NK-92 treated with Interleukin-12 subunit alpha and Interleukin-12 subunit beta, amount 100 ng/mL, for 24 hours (cell line): ENCODE results near the gene EIF5A.
A peak's percentile ranks its signal among the peaks of the same experiment; 100 is the strongest.

Source experiments
- DNase-seq: peaks from one replicate; lab custom pipeline; 2025; lab: John Stamatoyannopoulos, UW

The EIF5A gene

DNA sequence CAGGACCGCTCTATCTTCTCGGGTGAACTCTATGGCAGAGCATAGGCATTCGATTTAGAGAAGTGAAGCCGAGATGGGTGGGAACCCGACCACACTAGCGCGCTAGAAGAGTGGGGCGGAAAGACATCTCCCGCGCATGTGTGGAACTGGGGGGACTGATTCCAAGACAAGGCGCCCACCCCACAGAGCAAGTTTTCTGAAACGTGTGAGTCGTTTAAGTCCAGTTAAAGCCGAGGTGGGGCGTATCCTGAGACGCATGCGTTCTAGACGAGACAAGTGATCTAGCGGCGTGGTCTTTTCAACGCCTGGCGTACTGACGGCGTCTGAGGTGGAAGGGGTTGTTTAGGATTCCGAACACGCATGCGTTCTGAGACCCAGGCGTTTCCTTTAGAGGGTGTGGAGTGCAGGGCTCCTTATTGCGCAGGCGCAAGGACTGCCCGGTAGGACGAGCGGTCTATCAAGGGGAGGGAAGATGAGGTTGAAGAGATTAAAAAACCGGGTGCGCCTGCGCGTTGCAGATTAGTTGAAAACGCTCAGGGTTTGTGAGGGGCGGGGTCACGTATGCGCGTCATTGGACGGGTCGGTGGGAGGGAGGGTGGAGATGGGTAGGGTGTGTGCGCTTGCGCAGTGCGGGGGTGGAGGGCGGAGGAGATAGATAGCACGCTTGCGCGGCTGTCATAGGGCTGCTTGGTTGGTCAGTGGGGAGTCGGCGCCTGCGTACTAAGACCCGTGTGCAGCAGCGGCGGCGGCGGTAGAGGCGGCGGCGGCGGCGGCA, at the start of gene EIF5A:
TSS of gene EIF5A (plus strand) at position 718 of the 775 bp plus-strand sequence. CDS start 2,008 bp downstream, outside the sequence.
- peak; percentile 96 for DNase-seq

DNA sequence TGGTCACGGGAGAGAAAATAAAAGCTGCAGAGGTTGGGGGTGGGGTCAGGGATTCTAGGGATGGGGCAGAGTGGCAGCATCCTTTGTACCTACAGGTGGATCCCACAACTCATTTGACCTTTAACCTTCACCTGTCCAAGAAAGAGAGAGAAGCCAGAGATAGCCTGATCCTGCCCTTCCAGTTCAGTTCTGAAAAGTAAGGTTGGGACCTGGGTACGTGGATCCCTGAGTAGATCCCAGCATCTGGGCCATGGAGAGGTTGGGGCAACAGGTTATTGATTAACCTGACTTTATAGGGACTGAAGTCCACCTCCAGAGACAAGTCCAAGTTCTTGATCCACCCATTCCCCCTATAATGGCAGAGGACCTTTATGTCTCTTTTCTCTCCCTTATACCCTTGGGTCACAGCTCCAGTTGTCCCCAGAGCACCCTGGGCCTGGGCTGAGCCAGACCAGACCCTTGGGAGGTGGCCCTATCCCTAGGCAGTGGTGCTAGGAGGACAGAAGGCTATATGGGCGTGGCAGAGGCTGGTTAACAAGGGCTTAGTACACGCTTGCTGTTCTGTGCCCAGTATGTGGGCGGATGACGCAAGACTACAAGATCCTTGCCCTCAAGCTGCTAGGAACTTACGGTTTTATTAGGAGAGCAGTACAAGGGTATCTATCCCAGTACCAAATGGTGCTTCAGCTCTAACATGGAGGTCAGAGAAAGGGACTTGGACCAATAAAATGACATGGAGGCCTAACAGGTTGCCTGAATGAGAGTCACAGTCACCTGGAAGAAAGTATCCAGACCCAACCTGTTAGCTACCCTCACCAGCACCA, 48.5 kb upstream of the EIF5A start:
- no peak for DNase-seq

DNA sequence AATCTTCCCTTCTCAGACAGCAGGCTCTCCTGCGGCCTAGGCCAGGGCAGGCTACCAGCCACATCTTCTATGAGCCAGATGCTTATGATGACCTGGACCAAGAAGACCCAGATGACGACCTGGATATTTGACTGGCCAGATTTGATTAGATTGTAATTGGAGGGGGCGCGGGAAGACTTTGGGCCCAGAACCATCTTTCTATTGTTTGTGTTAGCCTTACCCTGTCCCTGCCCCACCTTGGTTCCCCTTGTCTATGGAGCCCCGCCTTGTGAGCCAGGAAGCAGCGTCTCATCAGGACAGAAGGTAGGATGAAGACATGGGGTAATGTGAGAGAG, 47.9 kb upstream of the EIF5A start:
- DNase-seq = no peak

DNA sequence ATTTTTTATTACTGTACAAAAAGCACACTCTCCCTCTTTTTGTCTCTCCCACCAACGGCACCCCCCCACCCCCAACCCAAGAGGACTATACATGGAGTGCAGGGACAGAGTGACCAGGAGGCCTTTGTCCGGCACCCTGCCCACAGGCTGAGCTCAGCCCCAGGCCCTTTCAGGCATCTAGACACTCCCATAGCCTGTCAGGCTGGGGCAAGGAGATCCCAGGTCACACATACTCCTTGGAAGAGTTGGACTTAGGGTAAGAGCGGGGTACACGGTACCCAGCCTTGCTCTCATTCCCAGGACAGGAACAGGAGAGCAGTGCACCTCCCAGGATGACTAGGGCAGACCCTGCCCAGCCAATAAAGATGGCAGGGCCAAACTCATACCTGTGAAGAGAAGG, 47.3 kb upstream of the EIF5A start:
- DNase-seq = no peak

DNA sequence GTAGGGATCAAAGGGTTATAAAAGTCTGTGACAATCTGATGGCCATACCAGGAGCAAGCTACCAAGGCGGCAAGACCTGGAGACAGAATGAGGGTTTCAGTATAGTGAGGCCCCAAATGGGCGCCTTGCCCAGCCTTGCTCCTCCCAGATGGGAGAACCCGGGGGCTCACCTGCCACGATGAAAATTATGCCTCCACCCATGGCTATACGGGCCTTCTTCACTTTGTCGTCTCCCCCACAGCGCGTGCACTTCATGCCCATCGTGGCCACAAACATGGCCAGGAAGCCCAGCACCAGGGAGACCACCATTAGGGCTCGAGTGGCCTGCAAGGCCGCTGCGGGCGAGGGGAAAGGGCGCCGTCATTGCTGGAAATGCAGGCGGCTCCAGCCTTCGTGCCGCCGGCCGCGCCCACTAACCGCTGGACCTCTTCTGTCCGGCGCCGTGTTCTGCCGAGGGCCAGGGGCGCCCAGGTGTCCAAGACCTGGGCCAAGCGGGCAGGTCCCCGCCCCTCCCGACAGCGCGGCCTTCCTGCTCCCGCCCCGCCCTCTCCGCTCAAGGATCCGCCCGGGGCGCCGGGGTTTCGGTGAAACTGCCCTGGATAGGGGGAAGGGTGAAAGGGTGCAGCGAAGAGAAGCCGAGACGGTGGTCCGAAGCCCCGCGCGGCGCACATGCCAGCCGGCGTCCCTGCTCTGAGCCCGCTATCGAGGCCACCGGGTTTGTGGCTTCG, 46.6 kb upstream of the EIF5A start:
- no peak for DNase-seq

DNA sequence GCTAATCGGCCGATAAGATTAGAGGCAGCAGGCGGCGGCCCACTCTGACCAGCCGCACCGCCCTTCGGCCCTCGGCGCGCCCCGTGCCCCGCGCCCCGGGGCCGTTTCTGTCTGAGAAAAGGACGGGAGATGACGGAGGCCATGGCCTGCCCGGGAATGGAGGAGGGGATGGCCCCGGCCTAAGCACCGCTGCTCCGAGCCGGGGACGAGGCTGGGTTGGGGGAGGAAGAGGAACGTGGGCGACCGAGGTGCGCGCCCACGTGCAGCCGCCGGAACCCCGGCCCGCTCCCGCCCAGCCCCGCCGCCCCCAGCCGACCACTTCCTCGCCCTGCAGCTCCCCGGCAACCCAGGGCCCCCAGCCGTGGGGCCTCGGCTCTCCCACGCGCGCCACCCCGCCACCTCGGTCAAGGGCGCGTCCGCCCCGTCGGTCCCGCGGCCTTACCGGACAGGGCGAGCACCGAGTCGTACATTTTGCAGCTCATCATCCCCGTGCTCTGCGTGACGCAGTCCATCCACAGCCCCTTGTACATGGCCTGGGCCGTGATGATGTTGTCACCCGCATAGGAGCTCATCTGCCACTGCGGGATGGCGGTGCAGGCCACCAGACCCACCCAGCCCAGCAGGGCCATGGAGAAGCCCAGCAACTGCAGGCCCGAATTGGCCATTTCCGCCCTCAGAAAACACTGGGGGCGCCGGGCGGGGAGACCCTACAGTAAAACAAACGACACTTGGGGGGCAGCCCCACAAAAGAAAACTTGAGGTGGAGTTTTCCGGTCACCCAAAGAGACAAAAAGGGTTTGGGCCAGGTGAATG, 45.8 kb upstream of the EIF5A start:
- no peak for DNase-seq

DNA sequence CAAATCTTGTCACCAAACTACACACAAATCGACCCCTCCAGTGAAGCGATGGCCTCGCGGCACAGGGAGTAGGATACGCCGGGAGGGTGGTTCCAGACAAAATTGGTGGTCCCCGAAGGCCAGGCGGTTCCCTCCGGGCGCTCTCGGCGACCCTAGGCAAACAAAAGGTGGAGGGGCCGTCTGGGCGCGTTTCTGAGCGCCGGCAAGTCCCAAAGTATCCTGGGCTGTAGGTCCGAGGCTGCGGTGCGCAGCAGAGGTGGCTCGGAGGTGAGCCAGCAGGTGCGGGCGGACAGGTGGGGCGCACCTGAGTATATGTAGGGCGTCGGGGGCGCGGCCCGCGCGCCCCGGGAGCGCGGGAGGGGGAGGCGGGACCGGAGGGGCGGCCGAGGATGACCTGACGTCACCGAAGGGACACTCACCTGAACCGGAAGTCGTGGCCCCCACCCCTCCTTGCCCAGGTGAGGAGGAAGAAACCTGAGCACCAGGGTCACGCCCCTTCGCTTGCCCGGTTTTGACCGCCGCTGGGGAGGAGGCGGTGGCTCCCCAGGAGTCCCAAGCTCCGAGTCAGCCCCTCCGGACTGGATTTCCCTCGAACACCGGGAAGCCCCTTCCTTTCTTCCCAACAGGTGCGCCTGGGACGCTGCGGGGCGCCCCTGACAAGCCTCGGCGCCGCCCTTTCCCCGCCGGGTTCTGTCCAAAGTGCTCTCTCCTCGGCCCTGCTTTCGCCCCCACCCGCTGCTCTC, 45.1 kb upstream of the EIF5A start, which contains the start of gene CLDN7:
TSS of gene CLDN7 (minus strand) at position 287 of the 743 bp plus-strand sequence. CDS start 435 bp downstream, outside the sequence.
- DNase-seq = no peak

DNA sequence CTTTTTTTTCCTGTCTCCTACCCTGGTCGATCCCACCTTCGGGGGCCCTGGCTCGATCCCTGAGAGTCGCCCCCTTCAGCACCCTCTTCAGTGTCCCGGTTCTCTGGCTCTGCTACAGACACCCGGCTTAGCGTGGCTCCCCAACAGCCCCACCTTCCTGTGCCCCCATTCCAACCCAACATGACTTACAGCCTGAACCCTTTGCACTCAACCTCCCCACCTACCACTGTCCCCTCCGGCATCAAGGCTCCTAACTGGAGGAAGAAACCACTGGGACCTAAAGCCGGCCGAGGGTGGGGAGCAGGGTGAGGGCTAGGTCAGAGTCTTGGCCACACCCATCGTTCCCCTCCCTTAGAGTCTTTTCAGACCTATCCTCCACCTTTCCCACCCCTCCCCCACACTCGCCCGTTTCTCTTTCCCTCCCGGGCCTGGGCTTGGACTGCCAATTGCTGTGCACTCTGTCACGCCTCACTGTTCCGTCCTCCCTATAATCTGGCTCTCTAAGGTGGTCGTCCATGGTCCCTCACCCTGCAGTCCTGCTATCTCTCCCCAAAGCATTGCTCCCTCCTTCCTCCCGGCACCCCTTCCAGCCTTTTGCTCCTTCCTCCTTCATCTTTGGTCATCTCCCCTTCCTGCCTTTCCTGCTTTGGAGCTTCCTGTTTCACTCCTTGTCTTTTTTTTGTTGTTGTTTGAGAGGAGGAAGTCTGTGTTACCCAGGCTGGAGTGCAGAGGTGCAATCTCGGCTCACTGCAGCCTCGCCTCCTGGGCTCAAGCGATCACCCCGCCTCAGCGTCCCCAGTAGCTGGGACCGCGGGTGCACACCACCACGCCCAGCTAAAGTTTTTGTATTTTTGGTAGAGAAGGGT, 44.3 kb upstream of the EIF5A start:
- no peak for DNase-seq

DNA sequence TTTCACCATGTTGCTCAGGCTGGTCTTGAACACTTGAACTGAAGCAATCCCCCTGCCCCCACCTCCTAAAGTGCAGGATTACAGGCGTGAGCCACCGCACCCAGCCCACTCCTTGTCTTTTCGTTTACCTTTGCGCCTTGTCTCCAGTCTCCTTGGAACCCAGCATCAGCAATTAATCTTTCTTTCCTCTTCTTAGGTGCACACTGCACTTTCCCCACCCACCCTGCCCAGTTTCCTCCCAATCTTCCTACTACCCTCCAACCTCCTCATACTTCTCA, 43.7 kb upstream of the EIF5A start:
- no peak for DNase-seq

DNA sequence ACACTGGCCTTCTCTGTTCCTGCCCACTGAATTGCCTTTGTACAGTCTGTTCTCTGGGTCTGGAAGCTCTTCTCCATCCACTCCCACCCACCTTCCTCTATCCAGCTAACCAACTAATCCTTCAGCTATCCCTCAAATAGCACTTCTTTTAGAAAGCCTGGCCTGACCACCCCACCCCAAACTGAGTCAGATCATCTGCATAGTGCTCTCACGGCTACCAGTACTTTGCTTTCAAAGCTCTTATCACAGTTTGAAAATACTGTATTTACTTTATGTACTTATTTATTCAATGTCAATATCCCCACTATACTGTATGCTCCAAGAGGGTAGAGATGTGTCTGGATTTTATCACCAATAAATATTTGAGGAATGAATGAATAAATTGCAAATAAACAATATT, 40.6 kb upstream of the EIF5A start:
- no peak for DNase-seq

DNA sequence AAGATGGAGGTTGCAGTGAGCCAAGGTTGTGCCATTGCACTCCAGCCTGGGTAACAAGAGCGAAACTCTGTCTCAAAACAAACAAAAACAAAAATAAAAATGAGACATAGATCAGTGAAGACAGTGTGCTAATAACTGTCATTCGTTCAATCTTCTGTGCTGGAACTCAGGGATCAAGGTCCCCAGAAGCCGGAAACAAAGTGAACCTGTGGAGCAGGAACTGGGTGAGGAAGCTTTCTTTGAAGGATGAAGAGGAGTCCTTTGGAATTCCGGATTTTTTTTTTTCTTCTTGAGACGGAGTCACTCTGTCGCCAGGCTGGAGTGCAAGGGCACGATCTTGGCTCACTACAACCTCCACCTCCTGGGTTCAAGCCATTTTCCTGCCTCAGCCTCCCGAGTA, 28.0 kb upstream of the EIF5A start:
- DNase-seq = no peak

DNA sequence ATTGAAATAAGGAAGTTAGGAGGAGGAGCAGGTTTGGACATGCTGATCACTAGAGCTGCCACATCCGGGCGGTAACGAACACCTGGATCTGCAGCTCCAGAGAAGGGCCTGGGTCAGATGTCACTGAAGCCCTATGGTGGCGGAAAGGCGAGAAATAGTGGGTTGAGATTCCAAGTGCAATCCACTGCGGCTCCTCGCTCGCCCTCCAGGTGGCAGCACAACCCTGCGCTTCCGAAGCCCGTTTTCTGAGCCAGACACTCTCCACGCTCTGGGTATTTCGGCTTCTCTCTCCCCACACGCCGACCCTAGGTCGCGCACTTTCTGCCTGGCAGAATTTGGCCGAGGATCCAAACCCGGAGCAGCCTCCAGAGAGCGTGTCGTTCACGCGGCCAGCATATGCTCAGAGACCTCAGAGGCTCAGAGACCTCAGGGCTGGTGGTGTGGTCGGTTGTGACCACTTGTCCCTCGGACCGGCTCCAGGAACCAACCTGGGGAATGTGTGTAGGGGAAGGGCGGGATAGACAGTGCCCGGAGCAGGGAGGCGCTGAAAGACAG, 26.8 kb upstream of the EIF5A start:
- peak; percentile 38 for DNase-seq

DNA sequence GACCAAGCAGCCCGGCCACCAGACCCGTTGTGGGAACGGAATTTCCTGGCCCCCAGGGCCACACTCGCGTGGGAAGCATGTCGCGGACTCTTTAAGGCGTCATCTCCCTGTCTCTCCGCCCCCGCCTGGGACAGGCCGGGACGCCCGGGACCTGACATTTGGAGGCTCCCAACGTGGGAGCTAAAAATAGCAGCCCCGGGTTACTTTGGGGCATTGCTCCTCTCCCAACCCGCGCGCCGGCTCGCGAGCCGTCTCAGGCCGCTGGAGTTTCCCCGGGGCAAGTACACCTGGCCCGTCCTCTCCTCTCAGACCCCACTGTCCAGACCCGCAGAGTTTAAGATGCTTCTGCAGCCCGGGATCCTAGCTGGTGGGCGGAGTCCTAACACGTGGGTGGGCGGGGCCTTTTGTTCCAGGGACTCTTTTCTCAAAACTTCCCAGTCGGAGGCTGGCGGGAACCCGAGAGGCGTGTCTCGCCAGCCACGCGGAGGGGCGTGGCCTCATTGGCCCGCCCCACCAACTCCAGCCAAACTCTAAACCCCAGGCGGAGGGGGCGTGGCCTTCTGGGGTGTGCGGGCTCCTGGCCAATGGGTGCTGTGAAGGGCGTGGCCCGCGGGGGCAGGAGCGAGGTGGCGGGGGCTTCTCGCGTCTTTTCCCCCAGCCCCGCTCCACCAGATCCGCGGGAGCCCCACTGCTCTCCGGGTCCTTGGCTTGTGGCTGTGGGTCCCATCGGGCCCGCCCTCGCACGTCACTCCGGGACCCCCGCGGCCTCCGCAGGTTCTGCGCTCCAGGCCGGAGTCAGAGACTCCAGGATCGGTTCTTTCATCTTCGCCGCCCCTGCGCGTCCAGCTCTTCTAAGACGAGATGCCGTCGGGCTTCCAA, 26.1 kb upstream of the EIF5A start, which contains the start of gene SLC2A4:
TSS of gene SLC2A4 (plus strand) at position 645 of the 879 bp plus-strand sequence. CDS start at position 862, 217 bp downstream.
- DNase-seq = peak; percentile 8

DNA sequence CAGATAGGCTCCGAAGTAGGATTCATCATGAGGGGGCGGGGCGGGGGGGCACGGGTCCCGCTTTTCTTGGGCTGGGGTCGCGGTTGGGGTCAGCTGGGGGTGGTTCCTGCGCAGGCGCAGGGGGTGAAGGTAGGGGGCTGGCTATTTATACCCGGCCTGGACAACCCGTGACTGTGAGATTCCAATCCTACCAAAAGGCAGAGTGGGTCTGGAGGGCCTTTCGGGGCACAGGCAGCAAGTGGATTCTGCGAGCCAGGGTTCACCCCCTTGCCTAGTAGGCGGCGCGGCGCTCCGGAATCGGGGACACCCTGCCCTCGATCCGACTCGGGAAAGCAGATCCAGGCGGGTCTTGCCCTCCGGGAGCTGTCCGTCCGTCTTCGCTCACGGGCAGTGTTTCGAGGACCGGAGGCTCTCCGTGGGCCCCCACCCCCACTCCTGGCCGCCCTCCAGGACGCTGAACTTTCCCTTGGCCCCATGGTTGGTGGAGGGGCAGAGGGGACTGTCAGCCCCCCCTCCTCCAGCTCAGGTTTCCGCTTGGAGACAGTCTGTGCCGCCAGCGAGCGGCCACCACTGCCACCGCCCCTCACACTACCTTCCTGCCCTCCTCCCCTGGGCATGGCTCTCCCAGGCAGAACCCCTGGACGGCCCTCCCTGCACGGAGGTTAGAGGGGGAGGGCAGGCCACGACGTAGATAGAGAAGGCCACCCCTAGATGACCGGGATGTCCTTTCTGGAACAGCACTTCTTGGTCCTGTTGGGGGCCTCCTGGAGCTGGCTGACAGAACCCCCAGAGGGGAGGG, 25.3 kb upstream of the EIF5A start:
- no peak for DNase-seq

DNA sequence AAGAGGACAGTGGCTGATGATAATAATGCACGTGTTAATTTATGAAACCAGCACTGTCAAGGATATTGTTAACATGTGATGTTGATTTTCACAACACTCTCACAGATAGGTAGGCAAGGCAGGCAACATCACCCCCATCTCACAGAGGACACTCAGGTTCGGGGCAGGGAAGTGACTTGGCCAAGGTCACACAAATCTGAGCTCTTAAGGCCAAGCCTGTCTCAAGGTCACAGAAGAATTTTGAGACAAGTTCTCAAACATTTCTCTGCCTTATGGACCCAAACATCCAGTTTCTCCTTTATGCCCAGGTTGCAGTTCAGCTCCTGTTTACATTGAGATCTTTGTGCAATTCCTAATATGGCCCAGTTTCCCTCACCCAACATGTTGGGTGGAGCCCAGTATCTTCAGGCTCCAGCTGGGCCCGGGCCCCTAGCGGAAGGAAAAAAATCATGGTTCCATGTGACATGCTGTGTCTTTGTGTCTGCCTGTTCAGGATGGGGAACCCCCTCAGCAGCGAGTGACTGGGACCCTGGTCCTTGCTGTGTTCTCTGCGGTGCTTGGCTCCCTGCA, 24.6 kb upstream of the EIF5A start:
- no peak for DNase-seq

DNA sequence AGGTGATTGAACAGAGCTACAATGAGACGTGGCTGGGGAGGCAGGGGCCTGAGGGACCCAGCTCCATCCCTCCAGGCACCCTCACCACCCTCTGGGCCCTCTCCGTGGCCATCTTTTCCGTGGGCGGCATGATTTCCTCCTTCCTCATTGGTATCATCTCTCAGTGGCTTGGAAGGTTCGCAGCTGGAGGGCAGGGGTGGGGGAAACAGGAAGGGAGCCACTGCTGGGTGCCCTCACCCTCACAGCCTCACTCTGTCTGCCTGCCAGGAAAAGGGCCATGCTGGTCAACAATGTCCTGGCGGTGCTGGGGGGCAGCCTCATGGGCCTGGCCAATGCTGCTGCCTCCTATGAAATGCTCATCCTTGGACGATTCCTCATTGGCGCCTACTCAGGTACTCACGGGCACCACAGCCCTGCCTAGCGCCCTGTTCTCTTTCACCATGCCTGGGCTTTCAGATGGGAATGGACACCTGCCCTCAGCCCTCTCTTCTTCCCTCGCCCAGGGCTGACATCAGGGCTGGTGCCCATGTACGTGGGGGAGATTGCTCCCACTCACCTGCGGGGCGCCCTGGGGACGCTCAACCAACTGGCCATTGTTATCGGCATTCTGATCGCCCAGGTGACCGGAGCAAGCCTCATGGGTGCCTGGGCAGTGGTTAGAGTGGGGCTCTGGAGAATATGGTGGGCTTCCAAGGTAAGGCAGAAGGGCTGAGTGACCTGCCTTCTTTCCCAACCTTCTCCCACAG, 23.8 kb upstream of the EIF5A start:
- DNase-seq = no peak

DNA sequence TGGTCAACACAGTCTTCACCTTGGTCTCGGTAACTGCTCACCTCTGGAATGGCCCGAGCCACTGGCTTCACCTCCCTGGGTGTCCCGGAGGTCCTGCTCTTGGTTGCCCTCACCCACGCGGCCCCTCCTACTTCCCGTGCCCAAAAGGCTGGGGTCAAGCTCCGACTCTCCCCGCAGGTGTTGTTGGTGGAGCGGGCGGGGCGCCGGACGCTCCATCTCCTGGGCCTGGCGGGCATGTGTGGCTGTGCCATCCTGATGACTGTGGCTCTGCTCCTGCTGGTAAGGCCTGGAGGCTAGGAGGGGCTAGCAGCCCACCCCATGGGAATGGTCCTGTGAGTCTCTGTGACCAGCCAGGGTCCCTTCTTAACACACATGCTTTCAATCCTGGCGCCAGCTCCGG, 22.5 kb upstream of the EIF5A start:
- DNase-seq = no peak
